Central memory CD8-positive, alpha-beta T cell (primary cell): ENCODE data around the gene HMGB2.
A peak's percentile ranks its signal among the peaks of the same experiment; 100 is the strongest.

ENCODE experiments used
- ATAC-seq: fragments of 150-1000 bp; cut with Tn5 transposase; replicated peaks from 2 replicates; pipeline ENCODE4 v1.10.0; 2022; ENCODE audit warnings: mild to moderate bottlenecking, moderate FRiP score, moderate number of reproducible peaks; ENCODE audit not compliant: poor library complexity, severe bottlenecking; ENCODE audit errors: extremely low read depth
- DNase-seq, 2 donors: peaks; one replicate each; pipeline ENCODE4 v3.0.0; 2021; ENCODE audit warnings: low spot score in 2 of 2
- H3K27ac Mint-ChIP-seq: one replicate; pipeline ENCODE4 v1.8.0; 2022; ENCODE audit warnings: low read depth, mild to moderate bottlenecking, moderate library complexity, mixed read lengths
- H3K27me3 Mint-ChIP-seq: one replicate; pipeline ENCODE4 v1.8.0; 2022; ENCODE audit warnings: mixed read lengths
- H3K36me3 Mint-ChIP-seq: one replicate; pipeline ENCODE4 v1.8.0; 2022; ENCODE audit warnings: mild to moderate bottlenecking, moderate library complexity, mixed read lengths; ENCODE audit not compliant: insufficient read depth
- H3K4me1 Mint-ChIP-seq: one replicate; pipeline ENCODE4 v1.8.0; 2022; ENCODE audit warnings: mixed read lengths
- H3K4me3 Mint-ChIP-seq: one replicate; pipeline ENCODE4 v1.8.0; 2022; ENCODE audit warnings: mild to moderate bottlenecking, moderate library complexity, mixed read lengths
- H3K9me3 Mint-ChIP-seq: one replicate; pipeline ENCODE4 v1.8.0; 2022; ENCODE audit warnings: mixed read lengths

HMGB2 gene

GRCh38 chr4:173362666-173363065 is 28.5 kb upstream of the HMGB2 start:
- DNase-seq (no peak), ATAC-seq (no peak)
- H3K4me3 Mint-ChIP-seq: no peak overlapping the region
- H3K36me3 Mint-ChIP-seq: no peaks in the 10 kb centered on the region
- no peaks in the 10 kb centered on the region for H3K9me3 Mint-ChIP-seq
- peaks cover 15% of the 10 kb centered on the region for H3K4me1 Mint-ChIP-seq
- H3K27ac Mint-ChIP-seq: no peak overlapping the region
- H3K27me3 Mint-ChIP-seq: no peaks in the 10 kb centered on the region

- Mint-ChIP-seq H3K27ac (no peak overlapping the region), H3K4me3 (no peak overlapping the region), H3K27me3 (no peaks in the 10 kb centered on the region), H3K36me3 (no peaks in the 10 kb centered on the region), H3K4me1 (peaks cover 8% of the 10 kb centered on the region), H3K9me3 (no peaks in the 10 kb centered on the region)
- DNase-seq (no peak), ATAC-seq (no peak)
Observed at GRCh38 chr4:173360587-173361221, 26.5 kb upstream of the HMGB2 start.

- Mint-ChIP-seq H3K4me1 (no peaks in the 10 kb centered on the region), H3K27ac (no peak overlapping the region), H3K9me3 (no peaks in the 10 kb centered on the region), H3K27me3 (no peaks in the 10 kb centered on the region), H3K36me3 (no peaks in the 10 kb centered on the region), H3K4me3 (no peak overlapping the region)
- DNase-seq (no peak), ATAC-seq (no peak)
Observed at GRCh38 chr4:173357939-173358338, 23.8 kb upstream of the HMGB2 start.

GRCh38 chr4:173347467-173347866 is 13.3 kb upstream of the HMGB2 start:
- Mint-ChIP-seq H3K27me3 (peaks cover 20% of the 10 kb centered on the region), H3K4me1 (no peaks in the 10 kb centered on the region), H3K27ac (no peak overlapping the region), H3K36me3 (no peaks in the 10 kb centered on the region), H3K4me3 (no peak overlapping the region), H3K9me3 (no peaks in the 10 kb centered on the region)
- ATAC-seq (no peak), DNase-seq (no peak)

GRCh38 chr4:173346074-173346473 is 11.9 kb upstream of the HMGB2 start:
- no peaks in the 10 kb centered on the region for H3K36me3 Mint-ChIP-seq
- H3K4me3 Mint-ChIP-seq: no peak overlapping the region
- H3K9me3 Mint-ChIP-seq: no peaks in the 10 kb centered on the region
- no peaks in the 10 kb centered on the region for H3K4me1 Mint-ChIP-seq
- peaks cover 20% of the 10 kb centered on the region for H3K27me3 Mint-ChIP-seq
- H3K27ac Mint-ChIP-seq: no peak overlapping the region
- ATAC-seq: no peak
- DNase-seq: no peak

GRCh38 chr4:173345648-173346047 is 11.5 kb upstream of the HMGB2 start:
- Mint-ChIP-seq H3K36me3 (no peaks in the 10 kb centered on the region), H3K4me1 (no peaks in the 10 kb centered on the region), H3K27me3 (peaks cover 17% of the 10 kb centered on the region), H3K9me3 (no peaks in the 10 kb centered on the region), H3K27ac (no peak overlapping the region), H3K4me3 (no peak overlapping the region)
- DNase-seq: no peak
- ATAC-seq: no peak

GRCh38 chr4:173343832-173344397 is 9.8 kb upstream of the HMGB2 start:
- no peaks in the 10 kb centered on the region for H3K9me3 Mint-ChIP-seq
- H3K27ac Mint-ChIP-seq: no peak overlapping the region
- DNase-seq (no peak), ATAC-seq (no peak)
- H3K4me3 Mint-ChIP-seq: no peak overlapping the region
- H3K4me1 Mint-ChIP-seq: no peaks in the 10 kb centered on the region
- H3K36me3 Mint-ChIP-seq: no peaks in the 10 kb centered on the region
- peaks cover 12% of the 10 kb centered on the region for H3K27me3 Mint-ChIP-seq

GRCh38 chr4:173337463-173337862 is 3.3 kb upstream of the HMGB2 start:
- Mint-ChIP-seq H3K9me3 (no peaks in the 10 kb centered on the region), H3K36me3 (peaks cover 18% of the 10 kb centered on the region), H3K27me3 (no peaks in the 10 kb centered on the region), H3K4me1 (peaks cover 14% of the 10 kb centered on the region), H3K27ac (no peak overlapping the region), H3K4me3 (no peak overlapping the region)
- ATAC-seq: no peak
- no peak for DNase-seq

- DNase-seq (no peak), ATAC-seq (peak; percentile 8)
- H3K27me3 Mint-ChIP-seq: no peaks in the 10 kb centered on the region
- peak overlapping the region; percentile 97 for H3K27ac Mint-ChIP-seq
- H3K9me3 Mint-ChIP-seq: no peaks in the 10 kb centered on the region
- peaks cover 26% of the 10 kb centered on the region for H3K4me1 Mint-ChIP-seq
- H3K4me3 Mint-ChIP-seq: peak overlapping the region; percentile 99
- H3K36me3 Mint-ChIP-seq: peaks cover 33% of the 10 kb centered on the region
Observed at GRCh38 chr4:173334891-173335752, 964 bp upstream of the HMGB2 start.

- peaks cover 26% of the 10 kb centered on the region for H3K4me1 Mint-ChIP-seq
- H3K4me3 Mint-ChIP-seq: peak overlapping the region; percentile 99
- H3K27me3 Mint-ChIP-seq: no peaks in the 10 kb centered on the region
- DNase-seq (no peak), ATAC-seq (peak; percentile 0)
- H3K27ac Mint-ChIP-seq: peak overlapping the region; percentile 97
- no peaks in the 10 kb centered on the region for H3K9me3 Mint-ChIP-seq
- peaks cover 33% of the 10 kb centered on the region for H3K36me3 Mint-ChIP-seq
Observed at GRCh38 chr4:173333658-173334084, 487 bp downstream of the HMGB2 start.

GRCh38 chr4:173332963-173333657 is 1.0 kb downstream of the HMGB2 start:
- Mint-ChIP-seq H3K27me3 (no peaks in the 10 kb centered on the region), H3K9me3 (no peaks in the 10 kb centered on the region), H3K4me3 (peak overlapping the region; percentile 99), H3K4me1 (peaks cover 26% of the 10 kb centered on the region), H3K27ac (peak overlapping the region; percentile 97), H3K36me3 (peaks cover 35% of the 10 kb centered on the region)
- DNase-seq (no peak), ATAC-seq (no peak)

GRCh38 chr4:173332021-173332487 is 2.1 kb downstream of the HMGB2 start:
- DNase-seq: no peak

More at GRCh38 chr4:173332021-173332487, 2.1 kb downstream of the HMGB2 start:
- Mint-ChIP-seq H3K4me1 (peaks cover 26% of the 10 kb centered on the region), H3K27ac (peak overlapping the region; percentile 97), H3K36me3 (peaks cover 39% of the 10 kb centered on the region), H3K9me3 (no peaks in the 10 kb centered on the region), H3K4me3 (peak overlapping the region; percentile 99), H3K27me3 (no peaks in the 10 kb centered on the region)
- ATAC-seq: no peak
